SH-SY5Y (cell line): ENCODE data around the gene GABARAPL2.

Experiments
- GATA2 ChIP-seq: IDR thresholded peaks from 2 replicates; pipeline ENCODE4 v1.6.1; 2011; ENCODE audit warnings: mild to moderate bottlenecking, low read depth, low read length
- GATA3 ChIP-seq: IDR thresholded peaks from 2 replicates; pipeline ENCODE4 v1.6.1; 2011; ENCODE audit warnings: low read depth, mild to moderate bottlenecking, low read length, moderate library complexity

- no peak for TF ChIP-seq GATA2
- no peak for TF ChIP-seq GATA3
Measured at GRCh38 chr16:75565640-75566039, 539 bp upstream of the GABARAPL2 start.
